Measurements from ENCODE around the gene C1QTNF8. TPM values are rescaled to one million over a fixed set of nuclear protein-coding genes. Genes with fewer than 3 reads are reported as not detected.

Gene C1QTNF8
- total RNA-seq, 1 donor from 2014 or later = not detected

- DNase-seq (ENCODE audit: extremely low read depth, low read depth, low spot score) = no peak
Measured at GRCh38 chr16:1080801-1081733, 15.0 kb downstream of the C1QTNF8 start.

DNA sequence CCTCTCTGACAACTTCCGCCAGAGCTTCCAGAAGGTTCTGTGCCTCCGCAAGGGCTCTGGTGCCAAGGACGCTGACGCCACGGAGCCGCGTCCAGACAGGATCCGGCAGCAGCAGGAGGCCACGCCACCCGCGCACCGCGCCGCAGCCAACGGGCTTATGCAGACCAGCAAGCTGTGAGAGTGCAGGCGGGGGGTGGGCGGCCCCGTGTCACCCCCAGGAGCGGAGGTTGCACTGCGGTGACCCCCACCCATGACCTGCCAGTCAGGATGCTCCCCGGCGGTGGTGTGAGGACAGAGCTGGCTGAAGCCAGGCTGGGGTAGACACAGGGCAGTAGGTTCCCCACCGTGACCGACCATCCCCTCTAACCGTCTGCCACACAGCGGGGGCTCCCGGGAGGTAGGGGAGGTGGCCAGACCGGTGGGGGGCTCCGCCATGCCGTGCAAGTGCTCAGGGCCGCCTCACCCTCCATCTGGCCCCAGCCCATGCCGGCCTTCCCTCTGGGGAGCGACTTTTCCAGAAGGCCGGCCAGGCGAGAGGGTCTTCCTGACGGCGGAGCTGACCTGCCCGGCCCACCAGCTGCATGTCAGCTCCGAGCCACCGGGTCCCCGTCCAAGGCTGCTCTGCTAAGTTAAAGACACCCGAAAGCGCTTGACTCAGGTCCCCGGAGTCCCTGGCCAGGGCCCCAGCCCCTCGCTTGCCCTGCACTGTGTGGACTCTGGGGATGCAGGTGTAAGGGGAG, 16.1 kb downstream of the C1QTNF8 start:
- no peak for DNase-seq (ENCODE audit: extremely low read depth, low read depth, low spot score)

GRCh38 chr16:1079341-1079740, 16.7 kb downstream of the C1QTNF8 start:
- no peak for DNase-seq (ENCODE audit: extremely low read depth, low read depth, low spot score)

DNA sequence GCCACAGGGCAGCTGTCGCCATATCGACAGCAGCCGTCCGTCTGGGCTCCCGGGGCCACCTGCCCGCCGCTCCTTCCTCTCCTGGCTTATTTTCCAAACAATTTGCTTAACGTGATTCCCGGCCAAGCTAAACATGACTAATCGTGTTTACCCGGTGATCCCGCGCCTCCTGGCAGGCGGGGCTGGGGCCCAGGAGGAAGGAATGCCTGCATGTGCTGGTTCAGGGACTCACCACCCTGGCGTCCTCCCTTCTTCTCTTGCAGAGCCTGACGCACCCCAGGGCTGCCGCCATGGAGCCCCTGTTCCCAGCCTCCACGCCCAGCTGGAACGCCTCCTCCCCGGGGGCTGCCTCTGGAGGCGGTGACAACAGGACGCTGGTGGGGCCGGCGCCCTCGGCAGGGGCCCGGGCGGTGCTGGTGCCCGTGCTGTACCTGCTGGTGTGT, 17.4 kb downstream of the C1QTNF8 start:
- DNase-seq (ENCODE audit: extremely low read depth, low read depth, low spot score) = no peak

DNA sequence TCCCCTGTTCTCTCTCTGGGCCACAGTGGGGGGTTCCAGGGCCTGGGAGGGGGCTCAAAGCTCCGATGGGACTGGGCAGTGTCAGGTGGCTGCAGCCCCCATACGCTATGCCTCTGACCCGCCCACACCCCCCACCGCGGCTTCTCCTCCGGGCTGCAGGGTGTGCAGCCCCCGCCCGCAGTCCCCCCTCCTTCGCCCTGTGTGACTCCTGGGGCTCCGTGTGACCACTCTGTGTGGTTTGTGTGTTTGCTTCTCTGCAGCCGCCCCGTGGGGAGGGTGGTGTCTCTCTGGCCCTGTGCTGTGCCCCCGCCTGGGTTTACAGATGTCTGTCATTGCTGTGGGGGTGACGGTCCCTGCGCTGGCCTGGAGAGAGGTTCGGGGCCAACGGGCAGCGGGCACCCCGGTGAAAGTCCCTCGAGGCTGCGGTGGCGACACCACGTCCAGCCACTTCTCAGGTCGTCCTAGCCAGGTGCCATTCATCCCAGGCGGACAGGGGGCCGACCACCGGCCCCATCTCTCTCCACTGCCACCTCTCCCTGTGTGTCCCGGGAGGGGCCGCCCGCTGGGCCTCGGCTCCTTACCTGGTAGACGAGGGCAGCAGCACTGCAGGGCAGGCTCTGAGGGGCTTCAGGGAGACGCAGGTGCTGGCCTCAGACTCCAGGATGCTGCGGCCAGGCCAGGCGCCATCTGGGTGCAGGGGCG, 18.0 kb downstream of the C1QTNF8 start:
- no peak for DNase-seq (ENCODE audit: extremely low read depth, low read depth, low spot score)

GRCh38 chr16:1076801-1077576, 19.1 kb downstream of the C1QTNF8 start:
- DNase-seq (ENCODE audit: extremely low read depth, low read depth, low spot score) = no peak

- DNase-seq (ENCODE audit: extremely low read depth, low read depth, low spot score) = no peak
Measured at GRCh38 chr16:1075546-1075945, 20.5 kb downstream of the C1QTNF8 start.

GRCh38 chr16:1074379-1074649, 21.7 kb downstream of the C1QTNF8 start:
- no peak for DNase-seq (ENCODE audit: extremely low read depth, low read depth, low spot score)

DNA sequence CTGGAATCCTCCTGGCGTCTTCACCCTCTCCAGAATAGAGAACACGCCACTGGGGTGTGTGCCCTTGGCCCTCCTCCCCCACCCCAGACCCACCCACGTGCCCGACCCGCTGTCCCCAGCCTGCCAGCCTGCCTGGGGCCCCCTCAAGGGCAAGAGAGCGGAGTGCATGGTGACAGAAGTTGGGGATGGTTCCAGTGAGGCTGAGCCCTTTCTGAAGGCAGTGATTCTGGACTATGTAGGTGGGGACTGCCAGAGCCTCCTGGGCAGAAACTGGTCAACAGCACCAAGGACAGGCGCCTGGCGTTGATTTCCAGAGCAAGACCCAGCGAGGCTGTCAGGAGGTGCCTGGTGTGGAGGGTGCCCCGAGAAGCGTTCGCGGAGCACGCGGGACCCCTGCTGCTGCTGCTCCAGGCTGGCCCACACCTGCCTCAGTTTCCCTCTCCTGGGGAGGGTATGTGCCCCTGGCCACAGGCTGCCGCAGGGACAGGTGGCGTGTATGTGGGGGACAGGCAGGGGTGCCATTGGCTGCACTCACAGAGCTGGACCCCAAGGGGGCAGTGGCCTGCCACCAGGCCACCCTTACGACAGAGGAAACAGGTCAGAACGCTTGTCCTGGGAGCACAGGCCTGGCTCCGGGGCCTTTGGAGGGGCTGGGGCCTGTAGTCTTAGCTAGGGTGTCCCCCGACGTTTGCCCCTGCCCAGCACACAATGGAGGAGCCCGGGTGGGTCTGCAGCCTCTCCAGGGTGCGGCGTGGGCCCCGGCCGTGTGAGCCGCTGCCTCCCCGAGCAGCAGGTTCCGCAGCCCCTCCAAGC, 22.3 kb downstream of the C1QTNF8 start:
- DNase-seq (ENCODE audit: extremely low read depth, low read depth, low spot score) = no peak

GRCh38 chr16:1073262-1073558, 22.8 kb downstream of the C1QTNF8 start:
- no peak for DNase-seq (ENCODE audit: extremely low read depth, low read depth, low spot score)

DNA sequence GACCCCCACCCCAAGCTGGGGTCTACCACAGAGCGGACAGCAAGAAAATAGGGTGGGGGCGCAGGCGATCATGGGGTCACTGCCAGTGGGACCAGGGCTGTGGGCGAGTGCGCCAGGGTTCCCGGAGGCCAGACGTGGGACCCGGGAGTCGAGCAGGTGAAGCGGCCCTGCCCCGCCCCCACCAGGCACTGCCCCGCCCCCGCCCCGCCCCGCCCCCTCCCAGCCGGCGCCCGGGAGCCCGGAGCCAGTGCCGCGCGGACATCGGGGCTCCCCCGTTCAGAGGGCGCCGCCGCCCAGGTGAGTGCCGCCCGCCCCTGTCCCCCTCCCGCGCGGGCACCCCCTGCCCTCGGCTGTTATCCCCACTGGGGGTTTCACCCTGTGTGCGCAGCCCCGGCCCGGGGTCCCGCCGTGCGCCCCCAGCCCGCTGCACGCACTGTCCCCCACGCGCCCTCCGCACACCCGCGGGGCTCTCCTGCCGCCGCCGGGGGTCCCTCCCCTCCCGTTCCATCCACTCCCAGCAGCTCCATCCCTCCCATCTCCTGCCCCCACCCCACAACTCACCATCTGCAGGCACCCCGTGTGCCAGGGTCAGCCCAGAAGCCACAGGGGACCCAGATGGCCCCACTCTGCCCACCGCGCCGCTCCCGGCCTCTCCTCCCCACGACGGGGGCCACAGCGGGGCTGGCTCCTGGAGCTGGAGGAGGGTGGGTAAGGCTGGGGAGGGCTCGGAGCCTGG, 23.4 kb downstream of the C1QTNF8 start, which contains the start of gene SSTR5:
Gene SSTR5, plus strand, starts transcription at position 222 of the 736 bp plus-strand sequence. CDS start 6,122 bp downstream, outside the sequence.
- DNase-seq (ENCODE audit: extremely low read depth, low read depth, low spot score) = no peak

- no peak for DNase-seq (ENCODE audit: extremely low read depth, low read depth, low spot score)
Measured at GRCh38 chr16:1071561-1072225, 24.4 kb downstream of the C1QTNF8 start.

DNA sequence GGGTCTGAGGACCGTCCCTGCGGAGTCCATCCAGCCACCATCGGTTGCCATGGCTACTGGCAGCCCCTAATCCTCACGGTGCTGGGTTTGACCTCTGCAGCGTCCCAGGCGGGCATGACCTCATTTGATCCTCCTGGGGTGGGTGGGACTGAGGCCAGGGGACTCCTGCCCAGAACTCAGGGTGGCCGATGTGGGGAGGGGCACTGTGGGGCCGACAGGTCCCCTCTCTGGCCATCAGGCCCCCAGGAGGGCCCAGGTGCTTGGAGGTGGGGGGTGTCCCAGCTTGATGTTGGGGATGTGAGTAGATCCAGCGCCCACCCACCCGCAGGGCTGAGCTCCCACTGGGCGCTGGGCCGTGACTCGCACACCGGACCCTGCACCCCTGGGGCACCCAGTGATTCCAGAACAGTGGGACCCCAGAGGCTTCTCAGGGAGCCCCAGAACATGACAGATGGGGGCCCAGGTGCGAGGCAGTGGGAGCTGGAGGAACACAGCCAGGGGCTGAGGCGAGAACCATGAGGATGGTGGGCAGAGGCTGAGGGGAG, 25.1 kb downstream of the C1QTNF8 start:
- DNase-seq (ENCODE audit: extremely low read depth, low read depth, low spot score) = no peak

GRCh38 chr16:1070084-1070863, 25.8 kb downstream of the C1QTNF8 start:
- no peak for DNase-seq (ENCODE audit: extremely low read depth, low read depth, low spot score)

DNA sequence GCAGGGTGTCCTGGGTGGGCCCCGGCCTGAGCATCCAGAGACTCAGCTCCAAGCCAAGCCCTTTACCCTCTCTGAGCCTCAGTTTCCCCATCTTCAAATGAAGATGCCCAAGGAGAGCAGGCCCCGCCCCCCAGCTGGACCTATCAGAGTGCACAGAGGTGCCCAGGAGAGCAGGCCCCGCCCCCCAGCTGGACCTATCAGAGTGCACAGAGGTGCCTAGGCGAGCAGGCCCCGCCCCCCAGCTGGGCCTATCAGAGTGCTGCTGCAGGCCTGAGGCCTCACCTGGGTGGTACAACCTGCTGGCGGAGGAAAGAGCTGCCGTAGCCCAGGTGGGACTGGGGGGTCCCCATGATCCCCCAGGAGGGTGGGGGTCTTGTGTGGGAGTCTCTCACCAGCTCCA, 26.9 kb downstream of the C1QTNF8 start:
- DNase-seq (ENCODE audit: extremely low read depth, low read depth, low spot score) = no peak

DNA sequence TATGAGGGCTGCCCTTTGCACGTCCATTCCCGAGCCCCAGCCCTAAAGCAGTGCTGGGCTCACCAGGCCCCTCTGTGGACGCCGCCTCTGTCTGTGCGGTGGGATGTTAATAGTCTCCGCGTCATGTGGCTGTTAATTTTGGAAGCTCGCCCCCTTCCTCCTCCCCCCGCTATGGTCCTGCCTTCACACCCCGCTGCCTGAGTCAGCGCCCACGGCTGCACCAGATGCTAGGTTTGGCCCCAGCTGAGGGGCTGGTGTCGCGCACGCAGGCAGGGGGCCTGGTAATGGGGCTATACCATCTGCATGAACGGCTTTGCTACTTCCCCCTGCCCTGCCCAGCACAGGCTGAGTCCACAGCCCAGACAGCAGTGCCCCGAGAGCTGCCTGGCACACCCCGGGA, 27.6 kb downstream of the C1QTNF8 start:
- no peak for DNase-seq (ENCODE audit: extremely low read depth, low read depth, low spot score)

- DNase-seq (ENCODE audit: extremely low read depth, low read depth, low spot score) = no peak
Measured at GRCh38 chr16:1067629-1068028, 28.4 kb downstream of the C1QTNF8 start.

Data from glomerular endothelial cell (primary cell).